HepG2 (cell line): ENCODE measurements around the gene DIPK1B. TPM values are rescaled to one million over a fixed set of nuclear protein-coding genes. Genes with fewer than 3 reads are reported as not detected.

Source experiments
- ATAC-seq: fragments of 200-7000 bp; cut with Tn5 transposase; 3 replicates; pipeline ENCODE4 v1.9.1; 2020; ENCODE audit warnings: mild to moderate bottlenecking, moderate library complexity
- BruUV-seq: library from RNA; stranded (reverse); fragments of 400-500 nt; replicated peaks from 2 replicates; lab custom pipeline; 2021; lab: Mats Ljungman, UMichigan
- CTCF ChIA-PET: fragments of 300-600 bp; formaldehyde crosslinking; extraction: SDS; loops from one replicate; lab custom pipeline; 2021; ENCODE audit warnings: low total read pairs, inconsistent platforms, low intra/inter-chr PET ratio; lab: Yijun Ruan, JAX
- POLR2A ChIA-PET: fragments of 350-600 bp; sonication (Branson Sonifier 250); formaldehyde crosslinking; loops from one replicate; lab custom pipeline; 2020; ENCODE audit warnings: antibody characterized with exemption, inconsistent platforms; lab: Yijun Ruan, JAX
- DNase-seq: peaks from one replicate; pipeline ENCODE4 v3.0.0-alpha.2; 2015; ENCODE audit warnings: low spot score
- FAIRE-seq: peaks from 3 replicates; lab custom pipeline; 2011; peaks lifted over from hg19 to GRCh38; lab: Jason Lieb, UNC
- H2AFZ ChIP-seq: one replicate; pipeline ENCODE4 v1.6.1; 2011; ENCODE audit warnings: low read length, inconsistent platforms
- H3K27ac ChIP-seq: fragments of 300-600 bp; 3 replicates; pipeline ENCODE4 v1.8.0; 2011; ENCODE audit warnings: mixed run types, mild to moderate bottlenecking, mixed read lengths, low read length, inconsistent platforms; ENCODE audit not compliant: insufficient read depth; ENCODE audit errors: extremely low read length
- H3K27me3 ChIP-seq, 2 experiments: fragments of 200-600 bp in 1 of 2; 2 replicates in 1 of 2; 3 replicates in 1 of 2; pipeline versions ENCODE4 v1.6.0 to v1.8.0; 2011; ENCODE audit warnings: low read length in 2 of 2, mild to moderate bottlenecking in 2 of 2, moderate library complexity in 2 of 2, inconsistent platforms in 1 of 2; ENCODE audit not compliant: insufficient read depth in 2 of 2, control insufficient read depth in 1 of 2
- H3K36me3 ChIP-seq, 2 experiments: fragments of 200-600 bp in 1 of 2; replicated peaks in 1 of 2; 2 replicates in 1 of 2; 3 replicates in 1 of 2; pipeline versions ENCODE4 v1.5.1 to v1.8.0; 2011; ENCODE audit warnings: low read length in 2 of 2, inconsistent platforms in 1 of 2; ENCODE audit not compliant: insufficient read depth in 2 of 2, control insufficient read depth in 1 of 2
- H3K4me1 ChIP-seq: 2 replicates; pipeline ENCODE4 v1.5.1; 2012; ENCODE audit warnings: low read length, inconsistent platforms; ENCODE audit not compliant: insufficient read depth
- H3K4me2 ChIP-seq: 2 replicates; pipeline ENCODE4 v1.6.0; 2011; ENCODE audit warnings: low read depth, low read length, inconsistent platforms
- H3K4me3 ChIP-seq, 3 experiments: fragments of 200-600 bp in 1 of 3; sonication (generic), shearing (Covaris generic) in 1 of 3; replicated peaks in 1 of 3; 2 replicates each; pipeline ENCODE4 v1.5.1; 2011 to 2016; ENCODE audit warnings: low read length in 3 of 3, inconsistent platforms in 2 of 3, low read depth in 2 of 3, mild to moderate bottlenecking in 2 of 3, control low read depth in 1 of 3, mixed read lengths in 1 of 3; ENCODE audit not compliant: insufficient read depth in 1 of 3
- H3K79me2 ChIP-seq: one replicate; pipeline ENCODE4 v1.6.1; 2011; ENCODE audit warnings: low read length, inconsistent platforms; ENCODE audit not compliant: insufficient read depth
- H3K9ac ChIP-seq: 2 replicates; pipeline ENCODE4 v1.6.0; 2011; ENCODE audit warnings: mild to moderate bottlenecking, low read depth, low read length, inconsistent platforms; ENCODE audit not compliant: insufficient read depth
- H3K9me3 ChIP-seq: 2 replicates; pipeline ENCODE4 v1.5.1; 2012; ENCODE audit warnings: mild to moderate bottlenecking, low read length
- H4K20me1 ChIP-seq: 2 replicates; pipeline ENCODE4 v1.6.0; 2011; ENCODE audit warnings: inconsistent platforms, mild to moderate bottlenecking, low read length, moderate library complexity; ENCODE audit not compliant: insufficient read depth
- DMAP1 ChIP-seq: IDR thresholded peaks from 2 replicates; pipeline ENCODE4 v1.6.1; 2016
- FOXK2 ChIP-seq: fragments of 450-650 bp; IDR thresholded peaks from 2 replicates; pipeline ENCODE4 v1.6.1; 2016
- IRF9 ChIP-seq: sonication (generic); formaldehyde crosslinking; IDR thresholded peaks from 2 replicates; pipeline ENCODE4 v1.8.0; 2022; ENCODE audit warnings: missing genetic modification reagents, mild to moderate bottlenecking, borderline replicate concordance
- JDP2 ChIP-seq: sonication (generic); formaldehyde crosslinking; IDR thresholded peaks from 2 replicates; pipeline ENCODE4 v1.8.1; 2022; ENCODE audit warnings: missing genetic modification reagents, borderline replicate concordance
- MAFG ChIP-seq: sonication (generic); formaldehyde crosslinking; IDR thresholded peaks from 2 replicates; pipeline ENCODE4 v1.5.1; 2020; ENCODE audit warnings: mild to moderate bottlenecking, missing genetic modification reagents
- NFAT5 ChIP-seq: sonication (generic); formaldehyde crosslinking; IDR thresholded peaks from 2 replicates; pipeline ENCODE4 v1.4.0; 2020; ENCODE audit warnings: missing genetic modification reagents
- WGBS: methylation state at CpG from one replicate; pipeline ENCODE4 v1.1.6; 2017; ENCODE audit warnings: low lambda C conversion rate; 5-methylcytosine and 5-hydroxymethylcytosine counted together
- in situ Hi-C: cut with HindIII; loops from 2 replicates; pipeline ENCODE4 v1.10.0; 2017; ENCODE audit warnings: low pct_unique_long_range_greater_than_20kb; ENCODE audit not compliant: extremely low pct_ligation_motif_present
- intact Hi-C: fragments of 100-400 bp; cut with micrococcal nuclease; formaldehyde crosslinking; loops from one replicate; pipeline ENCODE4 v1.10.0; 2022; ENCODE audit not compliant: unreplicated experiment
- polyA plus RNA-seq, 8 experiments: library from polyadenylated mRNA; depleted of rRNA in 3 of 8; stranded (reverse) in 7 of 8; unstranded in 1 of 8; fragments of >200 nt; fragmentation: Illumina TruSeq in 4 of 8; extraction: Trizol in 4 of 8; gene quantifications; 2 replicates each; pipeline versions ENCODE4 v1.2.1 to v1.2.3, GENCODE V29; 2011 to 2016; ENCODE audit warnings: low read depth in 4 of 8, missing spikeins in 1 of 8, mixed read lengths in 1 of 8; ENCODE audit not compliant: insufficient read depth in 1 of 8
- total RNA-seq, 5 experiments: library from RNA; depleted of rRNA; stranded (reverse); fragments of >200 nt; fragmentation: Illumina TruSeq; extraction: Trizol; gene quantifications; 2 replicates each; pipeline ENCODE4 v1.2.3, GENCODE V29; 2016; ENCODE audit warnings: low read depth in 1 of 5

DIPK1B gene
- total and polyA plus RNA-seq, 2 of the 13 experiments (the other 11 are each of a cell fraction or from before 2014, with no cell fraction given), result 0.18 to 3.9 TPM

GRCh38 chr9:136735812-136736480, 23.6 kb downstream of the DIPK1B start:
- Histone ChIP-seq H3K4me1 (peaks cover 8% of the 10 kb centered on the region), H3K27me3 (peaks cover 4 to 51% of the 10 kb centered on the region in 2 experiments), H4K20me1 (no peaks in the 10 kb centered on the region), H3K4me2 (no peak overlapping the region), H3K79me2 (no peaks in the 10 kb centered on the region), H2AFZ (no peak overlapping the region), H3K4me3 (no peak overlapping the region), H3K36me3 (no peaks in the 10 kb centered on the region), H3K27ac (no peak overlapping the region), H3K9ac (no peak overlapping the region), H3K9me3 (no peaks in the 10 kb centered on the region)
- CTCF ChIA-PET, result no interaction called here
- 49% methylated on average over 12 of the region's 21 CpGs for WGBS
- intact Hi-C loops, result no loop called here
- TF ChIP-seq MAFG (CRISPR knock-in tag) (no peak), FOXK2 (no peak), NFAT5 (CRISPR knock-in tag) (no peak), JDP2 (CRISPR knock-in tag) (no peak), DMAP1 (CRISPR knock-in tag) (no peak), IRF9 (CRISPR knock-in tag) (no peak)
- POLR2A ChIA-PET, result no interaction called here
- no TSS peak for BruUV-seq
- ATAC-seq (no peak; the same call in 2 of the 3 replicates), FAIRE-seq (no peak), DNase-seq (no peak)
- in situ Hi-C loops, result no loop called here
